ENCODE data around the gene SLC37A4. TPM values are rescaled to one million over a fixed set of nuclear protein-coding genes. Genes with fewer than 3 reads are reported as not detected.
"Not testable (repeated sequence)": the region's sequence is repeated elsewhere in the genome, so short reads cannot be mapped to it uniquely, and the experiment has no call there.

SLC37A4 gene
- total RNA-seq, 1 donor from 2014 or later = 21.7 TPM

DNA sequence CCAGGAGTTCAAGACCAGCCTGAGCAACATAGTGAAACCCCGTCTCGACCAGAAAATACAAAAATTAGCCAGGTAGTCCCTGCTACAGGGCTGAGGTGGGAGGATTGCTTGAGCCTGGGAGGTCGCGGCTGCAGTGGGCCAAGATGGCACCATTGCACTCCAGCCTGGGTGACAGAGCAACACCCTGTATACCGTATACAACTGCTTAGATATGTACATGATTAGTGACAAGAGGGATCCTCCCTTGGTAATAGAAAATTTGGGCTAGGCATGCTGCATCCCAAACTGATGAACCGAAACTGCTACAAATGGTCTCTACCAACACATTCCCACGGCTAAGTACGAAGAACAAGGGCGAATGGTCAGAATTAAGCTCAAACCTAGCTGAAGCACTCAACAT lies 12.2 kb upstream of the SLC37A4 start:
- intact Hi-C loops (cut with micrococcal nuclease) = no loop called here

DNA sequence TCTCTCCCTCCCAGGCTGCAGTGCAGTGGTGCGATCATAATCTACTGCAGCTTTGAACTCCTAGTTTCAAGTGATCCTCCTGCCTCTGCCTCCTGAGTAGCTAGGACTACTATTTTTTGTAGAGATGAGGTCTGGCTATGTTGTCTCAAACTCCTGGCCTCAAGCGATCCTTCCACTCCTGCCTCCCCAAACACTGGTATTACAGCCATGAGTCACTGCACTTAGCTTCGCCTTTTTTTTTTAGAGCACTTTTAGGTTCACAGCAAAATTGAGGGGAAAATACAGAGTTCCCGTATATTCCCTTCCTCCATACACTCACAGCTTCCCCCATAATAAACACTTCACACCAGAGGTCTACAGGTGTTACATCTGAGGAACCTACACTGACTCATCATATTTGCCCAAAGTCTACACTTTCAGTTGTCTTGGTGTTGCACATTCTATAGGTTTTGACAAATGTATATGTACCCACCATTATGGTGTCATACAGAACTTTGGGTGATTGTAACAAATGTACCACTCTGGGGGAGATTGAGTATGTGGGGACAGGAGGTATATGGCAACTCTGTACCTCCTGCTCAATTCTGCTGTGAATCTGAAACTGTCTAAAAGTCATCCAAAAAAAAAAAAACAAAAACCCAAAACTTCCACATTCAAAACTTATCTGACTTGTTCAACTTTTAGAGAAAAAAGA lies 11.3 kb upstream of the SLC37A4 start:
- intact Hi-C loops (cut with micrococcal nuclease) = no loop called here

DNA sequence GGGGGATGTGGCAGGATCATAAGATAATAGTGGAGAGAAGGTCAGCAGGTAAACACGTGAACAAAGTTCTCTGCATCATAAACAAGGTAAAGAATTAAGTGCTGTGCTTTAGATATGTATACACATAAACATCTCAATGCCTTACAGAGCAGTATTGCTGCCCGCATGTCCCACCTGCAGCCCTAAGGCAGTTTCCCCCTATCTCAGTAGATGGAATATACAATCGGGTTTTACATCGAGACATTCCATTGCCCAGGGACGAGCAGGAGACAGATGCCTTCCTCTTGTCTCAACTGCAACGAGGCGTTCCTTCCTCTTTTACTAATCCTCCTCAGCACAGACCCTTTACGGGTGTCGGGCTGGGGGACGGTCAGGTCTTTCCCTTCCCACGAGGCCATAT lies 8.8 kb upstream of the SLC37A4 start:
- intact Hi-C loops (cut with micrococcal nuclease) = not testable (repeated sequence)

DNA sequence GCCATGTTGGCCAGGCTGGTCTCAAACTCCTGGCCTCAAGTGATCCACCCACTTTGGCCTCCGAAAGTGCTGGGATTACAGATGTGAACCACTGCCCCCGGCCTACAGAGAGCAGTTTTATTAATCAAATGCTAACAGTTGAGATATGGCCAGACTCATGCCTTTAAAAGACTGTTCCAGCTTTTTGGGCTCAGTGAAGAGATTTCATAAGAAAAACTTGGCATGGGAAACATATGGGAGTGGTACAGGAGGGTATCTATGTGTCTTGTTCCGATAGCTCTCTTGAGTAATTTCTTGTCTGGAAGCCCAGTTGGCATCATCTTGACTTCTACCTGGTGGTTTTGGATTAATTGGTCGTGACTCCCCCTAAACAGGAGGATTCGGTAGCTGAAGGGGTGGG lies 8.2 kb upstream of the SLC37A4 start:
- intact Hi-C loops (cut with micrococcal nuclease) = no loop called here

DNA sequence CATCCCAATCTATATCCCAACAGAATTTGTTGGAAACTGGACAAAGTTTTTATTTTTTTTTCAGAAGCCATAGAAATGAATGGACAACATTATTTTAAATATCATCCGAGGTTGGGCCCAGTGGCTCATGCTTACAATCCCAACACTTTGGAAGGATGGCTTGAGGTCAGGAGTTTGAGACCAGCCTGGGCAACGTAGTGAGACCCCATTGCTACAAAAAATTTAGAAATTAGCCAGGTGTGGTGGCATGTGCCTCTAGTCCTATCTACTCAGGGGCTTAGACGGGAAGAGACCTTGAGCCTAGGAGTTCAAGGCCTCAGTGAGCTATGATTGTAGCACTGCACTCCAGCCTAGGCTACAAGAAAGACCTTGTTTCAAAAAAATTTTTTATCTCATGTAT lies 4.1 kb upstream of the SLC37A4 start:
- intact Hi-C loops (cut with micrococcal nuclease) = no loop called here

DNA sequence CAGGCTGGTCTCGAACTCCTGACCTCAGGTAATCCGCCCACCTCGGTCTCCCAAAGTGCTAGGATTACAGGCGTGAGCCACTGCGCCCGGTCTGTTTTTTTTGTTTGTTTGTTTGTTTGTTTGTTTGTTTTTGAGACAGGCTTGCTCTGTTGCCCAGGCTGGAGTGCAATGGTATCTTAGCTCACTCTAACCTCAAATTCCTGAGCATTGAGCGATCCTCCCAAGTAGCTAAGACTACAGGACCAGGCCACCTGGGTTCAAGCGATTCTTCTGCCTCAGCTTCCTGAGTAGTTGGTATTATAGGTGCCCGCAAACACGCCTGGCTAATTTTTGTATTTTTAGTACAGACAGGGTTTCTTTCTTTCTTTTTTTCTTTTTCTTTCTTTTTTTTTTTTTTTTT lies 2.7 kb upstream of the SLC37A4 start:
- intact Hi-C loops (cut with micrococcal nuclease) = not testable (repeated sequence)

DNA sequence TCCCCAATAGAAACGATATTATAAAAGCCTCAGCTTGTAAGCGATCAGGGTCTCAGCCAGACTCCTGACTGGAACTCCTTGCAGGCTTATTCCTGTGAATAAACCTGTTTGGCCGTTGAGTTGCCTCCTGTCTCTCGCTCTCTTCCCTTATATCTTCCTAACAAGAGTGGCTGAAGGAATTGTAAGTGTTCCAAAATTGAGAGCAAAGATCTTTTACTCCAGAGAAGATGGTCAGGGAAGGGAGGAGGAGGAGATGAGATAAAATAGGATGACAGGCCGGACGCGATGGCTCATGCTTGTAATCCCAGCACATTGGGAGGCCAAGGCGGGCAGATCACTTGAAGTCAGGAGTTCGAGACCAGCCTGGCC lies 1.2 kb upstream of the SLC37A4 start:
- intact Hi-C loops (cut with micrococcal nuclease) = no loop called here

DNA sequence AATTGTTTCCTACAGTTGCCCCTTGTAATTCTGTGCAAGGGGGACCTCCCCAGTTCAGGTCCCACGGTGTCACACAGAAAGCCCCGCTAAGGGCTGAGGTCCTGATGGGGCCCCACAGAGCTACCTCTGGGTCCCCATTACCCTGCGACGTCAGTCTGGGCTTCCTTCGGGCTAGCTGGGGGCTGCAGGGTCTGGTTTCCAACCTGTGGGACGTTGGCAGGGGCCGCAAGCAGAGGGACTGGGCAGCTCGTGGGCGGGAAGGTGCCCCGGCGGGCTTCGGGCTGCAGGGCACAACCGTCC lies 698 bp downstream of the SLC37A4 start:
- intact Hi-C loops (cut with micrococcal nuclease) = loop anchor here (1.0 kb wide), 3 partner anchors 12 to 32 kb away; partner anchors contain the start of genes CENATAC, HYOU1, RPS25 and TRAPPC4

DNA sequence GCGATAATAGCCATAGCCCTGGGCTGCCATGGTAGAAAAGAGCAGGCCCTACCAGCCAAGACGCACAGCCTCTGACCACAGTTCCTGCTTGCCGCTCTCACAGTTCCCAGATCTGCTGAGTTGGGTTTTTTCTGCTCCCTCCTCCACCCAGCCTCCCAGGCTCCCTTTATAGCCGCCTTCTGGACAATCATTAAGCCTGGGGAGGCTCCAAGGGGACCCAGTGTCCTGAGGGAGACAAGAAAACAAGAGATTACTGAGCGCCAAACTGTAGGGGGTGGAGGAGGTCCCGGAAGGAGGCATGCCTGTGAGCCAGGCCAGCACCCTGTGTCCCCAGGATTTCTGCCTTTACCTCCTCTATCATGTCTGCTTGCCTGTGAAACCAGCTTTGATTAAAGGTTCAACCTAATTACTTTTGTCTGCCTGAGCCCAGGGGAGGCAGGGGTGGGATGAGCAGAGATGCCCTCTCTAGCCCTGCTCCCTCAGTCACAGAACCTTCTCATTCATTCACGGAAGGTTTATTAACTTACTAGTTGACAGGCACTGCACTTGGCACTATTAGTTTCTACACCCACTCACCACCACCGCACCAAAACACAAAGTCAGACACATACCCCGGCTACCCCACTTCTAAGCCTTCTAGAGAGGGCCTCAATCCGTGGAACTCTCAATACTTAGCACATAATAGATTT lies 1.2 kb downstream of the SLC37A4 start:
- intact Hi-C loops (cut with micrococcal nuclease) = loop anchor here (1.0 kb wide), 3 partner anchors 11 to 31 kb away; partner anchors contain the start of genes CENATAC, HYOU1, RPS25 and TRAPPC4

DNA sequence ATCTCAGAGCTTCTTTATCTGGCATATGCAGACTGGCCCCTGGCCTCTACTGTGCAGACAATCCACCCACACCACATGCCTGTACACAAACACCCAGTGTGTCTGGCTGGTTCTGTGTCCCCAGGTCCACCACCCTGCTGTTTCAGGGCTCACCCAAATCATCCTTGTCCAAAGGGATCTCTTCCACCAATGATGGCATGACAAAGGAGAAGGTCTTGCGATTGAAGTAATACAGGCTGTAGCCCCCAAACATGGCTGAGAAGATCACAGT lies 1.7 kb downstream of the SLC37A4 start:
- intact Hi-C loops (cut with micrococcal nuclease) = no loop called here

DNA sequence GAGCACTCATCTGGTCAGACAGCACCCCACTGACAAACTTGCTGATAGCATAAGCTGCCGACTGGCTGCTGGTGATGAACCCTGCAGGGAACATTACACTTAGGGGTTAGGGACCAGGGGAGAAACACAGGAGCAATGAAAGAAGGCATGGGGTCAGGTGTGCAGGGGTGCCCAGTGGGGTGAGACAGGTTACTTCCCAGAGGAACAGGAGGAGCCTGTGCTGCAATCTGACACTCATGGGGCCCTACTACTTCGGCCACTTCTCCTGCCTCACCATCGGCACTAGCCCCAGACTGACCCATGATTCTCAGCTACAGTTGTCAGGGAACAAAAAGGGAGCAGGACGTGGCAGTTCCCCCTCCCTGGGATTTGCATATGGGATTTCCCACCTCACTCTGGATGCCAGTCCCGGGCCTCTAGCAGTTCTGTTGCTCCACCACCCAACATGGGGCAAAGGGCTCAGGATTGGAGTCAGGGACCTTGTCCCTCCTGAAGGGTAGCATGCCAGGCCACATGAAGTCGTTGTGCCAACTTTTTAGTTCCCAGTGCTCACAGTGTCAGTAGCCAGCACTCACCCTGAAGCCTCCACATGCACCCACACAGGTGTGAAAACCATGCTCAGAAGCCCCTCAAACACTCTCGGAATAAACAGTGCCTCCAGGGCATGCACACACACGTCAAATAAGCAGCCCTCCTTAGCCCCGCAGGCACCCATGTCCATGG lies 2.2 kb downstream of the SLC37A4 start:
- intact Hi-C loops (cut with micrococcal nuclease) = no loop called here

DNA sequence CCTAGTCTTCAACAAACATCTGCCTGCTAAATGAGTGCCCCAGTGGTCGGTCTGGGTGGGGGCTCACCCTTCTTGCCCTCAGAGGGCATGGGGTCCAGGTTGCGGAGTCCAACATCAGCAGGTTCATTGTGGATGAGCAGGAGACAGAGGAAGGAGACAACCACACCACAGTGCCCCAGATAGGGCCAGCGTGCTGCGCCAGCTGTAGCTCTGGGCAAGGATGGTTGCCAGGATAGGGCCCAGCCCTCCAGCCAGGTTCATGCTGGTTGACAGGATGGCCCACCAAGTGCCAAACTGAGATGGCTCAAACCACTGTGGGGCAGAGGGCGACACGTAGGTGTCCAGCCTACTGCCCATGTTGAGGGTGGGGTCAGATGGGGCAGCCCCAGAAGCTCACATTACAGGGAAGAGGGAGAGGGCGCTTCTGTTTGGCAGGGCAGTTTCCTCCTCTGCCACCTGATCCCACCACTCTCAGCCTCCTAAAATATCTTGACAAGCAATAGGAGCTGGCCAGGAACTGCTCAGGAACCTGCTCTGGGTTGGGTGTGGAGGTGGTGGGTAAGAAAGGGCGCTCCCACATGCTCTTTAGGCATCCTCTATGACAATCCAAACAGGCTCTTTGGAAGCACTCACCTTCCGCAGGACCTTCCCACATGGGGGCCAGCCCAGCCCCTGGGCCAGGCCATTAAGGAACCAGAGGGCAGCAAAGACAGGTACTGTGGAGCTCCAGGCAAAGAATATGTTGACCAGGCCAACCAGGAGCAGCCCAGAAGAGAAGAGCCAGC lies 2.9 kb downstream of the SLC37A4 start:
- intact Hi-C loops (cut with micrococcal nuclease) = no loop called here

DNA sequence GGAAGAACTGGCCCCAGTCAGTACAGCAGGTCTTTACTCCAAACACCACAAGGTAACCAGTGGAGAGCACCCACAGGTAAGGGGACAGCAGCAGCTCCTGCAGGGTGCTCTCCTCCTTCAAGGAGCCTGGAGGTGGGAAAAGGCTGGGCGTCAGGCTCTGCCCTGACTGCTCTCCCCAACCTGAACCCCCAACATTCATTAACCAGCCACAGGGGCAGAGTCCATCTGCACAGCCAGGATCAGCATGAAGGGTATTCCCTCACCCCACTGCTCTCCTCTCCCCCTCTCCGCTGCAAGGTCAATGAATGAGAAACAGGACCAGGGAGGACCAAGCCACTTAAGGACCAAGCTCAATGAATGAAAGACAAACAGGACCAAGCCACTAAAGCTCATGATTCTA lies 3.7 kb downstream of the SLC37A4 start:
- intact Hi-C loops (cut with micrococcal nuclease) = no loop called here

DNA sequence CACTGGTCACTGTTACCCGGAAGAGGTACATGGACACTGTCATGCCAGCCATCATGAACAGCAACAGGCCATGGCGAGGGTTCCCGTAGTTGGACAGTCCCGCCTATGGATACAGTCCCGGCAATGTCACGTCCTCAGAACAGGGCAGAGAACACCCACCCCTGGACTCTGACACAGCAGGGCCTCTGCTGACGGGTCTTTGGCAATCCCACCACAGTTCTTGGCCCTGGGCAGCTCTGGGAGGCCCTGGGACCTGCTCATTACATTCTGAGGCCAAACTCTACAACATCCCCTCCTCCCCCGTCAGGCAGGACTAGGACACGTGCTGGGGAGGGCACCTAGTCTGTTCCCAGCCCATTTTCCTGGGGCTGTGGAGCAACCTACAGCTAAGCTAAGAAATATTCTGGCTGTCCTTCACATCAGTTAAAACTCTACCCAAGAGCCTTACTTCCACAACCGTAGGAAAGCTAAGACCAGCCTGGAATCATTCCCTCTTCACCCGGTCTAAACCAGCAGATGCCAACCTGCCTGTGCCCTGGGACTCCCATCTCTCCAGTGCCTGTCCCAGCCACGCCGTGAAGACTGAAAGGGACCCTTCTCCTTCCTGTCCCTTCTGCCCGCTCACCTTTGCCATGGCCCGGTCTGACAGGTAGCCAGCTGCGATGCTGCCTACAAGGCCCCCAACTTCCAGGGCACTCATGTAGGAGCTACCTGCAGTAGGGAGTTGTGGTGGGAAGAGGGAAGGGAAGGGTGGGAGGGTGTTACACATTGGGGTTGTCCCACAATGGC lies 4.5 kb downstream of the SLC37A4 start:
- intact Hi-C loops (cut with micrococcal nuclease) = no loop called here

DNA sequence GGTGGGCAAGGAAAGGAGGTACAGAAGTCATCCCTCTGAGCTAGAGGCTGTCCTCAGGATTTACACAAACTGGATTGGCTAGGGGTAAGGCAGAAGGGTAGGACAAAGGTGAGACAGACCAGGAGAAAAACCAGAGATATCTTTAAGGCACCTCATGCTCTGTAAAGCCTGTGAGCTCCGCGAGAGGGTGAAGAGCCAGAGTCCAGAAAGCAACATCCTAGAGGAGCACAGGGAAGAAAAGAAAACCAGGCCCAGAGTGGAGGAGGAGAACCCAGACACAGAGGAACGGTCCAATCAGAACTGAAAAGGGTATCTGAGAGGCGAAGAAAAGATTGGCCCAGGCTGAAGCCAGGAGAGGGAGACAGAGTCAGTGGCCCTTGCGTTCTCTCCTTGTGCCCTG lies 5.1 kb downstream of the SLC37A4 start:
- intact Hi-C loops (cut with micrococcal nuclease) = no loop called here

DNA sequence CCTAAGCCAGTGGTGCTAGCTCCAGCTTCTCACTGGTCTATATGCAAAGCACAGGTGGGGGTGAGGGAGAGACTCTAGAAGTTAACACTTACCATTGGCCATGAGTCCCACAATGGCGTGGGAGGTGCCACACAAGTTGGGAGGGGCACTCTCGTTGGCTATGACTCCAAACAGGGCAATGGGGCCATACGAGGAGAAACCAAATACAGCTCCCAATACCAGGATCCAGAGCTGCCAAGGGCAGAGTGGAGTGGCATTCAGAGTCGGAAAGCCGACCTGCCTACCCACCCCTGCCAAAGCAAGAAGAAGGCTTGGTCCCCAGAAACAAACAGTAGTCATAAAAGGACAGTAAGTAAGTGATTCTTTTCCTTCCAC lies 5.6 kb downstream of the SLC37A4 start:
- intact Hi-C loops (cut with micrococcal nuclease) = no loop called here

DNA sequence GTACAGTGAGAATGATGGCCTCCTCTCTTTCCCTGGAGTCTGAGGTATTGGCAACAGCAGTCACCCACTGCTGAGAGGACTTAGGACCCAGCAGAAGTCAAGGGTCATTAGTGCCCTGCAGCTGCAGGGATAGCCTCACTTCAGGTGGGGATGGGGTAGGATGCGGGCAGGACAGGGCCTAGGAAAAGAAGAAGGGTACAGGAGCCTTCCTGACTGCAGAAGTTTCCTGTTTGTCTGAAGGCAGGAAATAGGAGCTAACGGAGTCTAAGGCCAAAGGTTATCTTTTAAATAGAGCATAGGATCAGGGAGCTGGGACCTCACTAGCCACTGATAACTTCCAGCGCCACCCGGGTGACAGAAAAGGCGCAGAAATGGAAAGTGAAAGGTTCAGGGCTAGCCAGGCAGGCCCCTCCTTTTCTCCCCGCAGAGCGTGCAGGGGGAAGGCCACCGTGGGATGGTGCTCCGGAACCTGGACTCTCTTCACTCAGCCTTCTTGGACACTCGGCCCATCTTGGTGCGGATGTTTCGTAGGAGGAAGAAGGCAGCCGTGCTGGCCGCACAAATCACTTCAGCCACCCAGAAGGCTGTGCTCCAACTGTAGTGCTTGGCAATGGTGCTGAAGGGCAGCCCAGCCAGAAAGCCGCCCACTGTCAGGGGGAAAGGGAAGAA lies 6.1 kb downstream of the SLC37A4 start:
- intact Hi-C loops (cut with micrococcal nuclease) = no loop called here

DNA sequence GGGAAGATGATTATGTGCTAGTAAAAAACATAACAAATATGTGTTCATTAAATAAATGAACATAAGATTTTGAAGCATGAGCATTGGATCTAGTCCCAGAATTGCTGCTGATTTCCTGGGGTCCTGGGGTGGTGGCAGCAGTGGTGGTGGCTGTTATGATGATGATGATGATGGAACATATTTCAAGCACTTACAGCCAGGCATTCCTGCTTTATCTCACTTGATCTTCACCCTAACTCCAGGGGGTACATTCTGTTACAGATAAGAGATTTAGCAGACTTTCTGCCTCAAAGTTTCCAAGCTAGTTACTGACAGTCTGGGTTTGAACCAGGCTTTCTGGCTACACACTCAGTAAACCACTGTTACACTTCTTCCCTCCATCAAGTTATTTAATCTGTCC lies 6.9 kb downstream of the SLC37A4 start:
- intact Hi-C loops (cut with micrococcal nuclease) = no loop called here

DNA sequence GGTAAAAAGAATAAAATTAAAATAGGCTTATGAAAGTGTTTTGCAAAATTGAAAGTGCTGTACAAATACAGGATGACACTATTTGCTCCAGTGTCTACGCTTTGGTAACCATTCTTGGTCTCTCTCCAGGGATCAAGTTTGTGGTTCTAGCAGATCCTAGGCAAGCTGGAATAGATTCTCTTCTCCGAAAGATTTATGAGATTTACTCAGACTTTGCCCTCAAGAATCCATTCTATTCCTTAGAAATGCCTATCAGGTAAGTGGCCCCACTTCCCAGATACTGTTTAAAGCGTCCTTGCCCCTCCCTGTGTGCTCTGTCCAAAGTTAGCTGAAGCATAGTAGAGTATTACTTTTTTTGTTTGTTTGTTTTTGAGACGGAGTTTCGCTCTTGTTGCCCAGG lies 9.0 kb downstream of the SLC37A4 start:
- intact Hi-C loops (cut with micrococcal nuclease) = no loop called here

DNA sequence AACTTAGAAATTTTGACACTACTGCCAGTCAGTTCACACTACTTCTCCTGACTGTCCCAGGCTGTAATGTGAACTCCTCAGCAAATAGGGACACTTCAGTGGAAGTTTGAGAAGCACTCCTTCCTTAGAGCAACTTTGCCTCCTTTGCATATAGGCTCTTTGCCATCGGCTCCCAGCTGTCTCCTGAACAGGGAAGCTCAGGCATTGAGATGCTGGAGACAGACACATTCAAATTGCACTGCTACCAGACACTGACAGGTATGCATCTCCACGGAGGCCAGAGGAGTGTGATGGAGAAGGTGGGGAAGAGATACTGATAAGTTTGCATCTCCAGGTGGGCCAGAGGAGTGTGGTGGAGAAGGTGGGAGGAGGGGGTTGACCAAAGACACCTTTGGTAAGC lies 10.7 kb downstream of the SLC37A4 start:
- intact Hi-C loops (cut with micrococcal nuclease) = loop anchor here (2.0 kb wide), 2 partner anchors 91 to 229 kb away; partner anchors contain the start of gene DDX6
